GM12878 (cell line): Measurements from ENCODE around the gene COL4A2. TPM values are rescaled to one million over a fixed set of nuclear protein-coding genes. Genes with fewer than 3 reads are reported as not detected.

Source experiments
- polyA plus RNA-seq, 11 experiments: library from polyadenylated mRNA; depleted of rRNA in 4 of 11; unstranded in 6 of 11; stranded (reverse) in 5 of 11; fragments of >200 nt; fragmentation: Nextera tagmentation in 4 of 11; fragmentation: Illumina TruSeq in 1 of 11; extraction: Ambion mirVana in 4 of 11; extraction: Trizol in 1 of 11; gene quantifications; 1 replicate in 1 of 11; 2 replicates in 10 of 11; pipeline versions ENCODE4 v1.2.1 to v1.2.3, GENCODE V29; 2011 to 2016; ENCODE audit warnings: inconsistent platforms in 2 of 11, missing spikeins in 2 of 11, low read depth in 1 of 11
- total RNA-seq, 4 experiments: library from RNA; depleted of rRNA in 3 of 4; stranded (reverse); fragments of >200 nt in 3 of 4; fragmentation: Illumina TruSeq in 1 of 4; extraction: Trizol in 1 of 4; gene quantifications; 2 replicates each; pipeline versions ENCODE4 v1.2.1 to v1.2.3, GENCODE V29; 2013 to 2021
- TF ChIP-seq, protein P1 (sequence below): IDR thresholded peaks from 2 replicates; pipeline ENCODE4 v1.6.1; 2012; ENCODE audit warnings: mild to moderate bottlenecking, low read depth, low read length
- TF ChIP-seq, protein P2 (sequence below): fragments of 450-650 bp; formaldehyde crosslinking; IDR thresholded peaks from 2 replicates; pipeline ENCODE4 v1.4.0; 2020; ENCODE audit warnings: mild to moderate bottlenecking, moderate library complexity

The COL4A2 gene
- total and polyA plus RNA-seq, 10 of the 15 experiments (the other 5 are each of a cell fraction or from before 2014, with no cell fraction given), result 0.16 to 1.6 (median 0.62) TPM; not detected in 3

DNA sequence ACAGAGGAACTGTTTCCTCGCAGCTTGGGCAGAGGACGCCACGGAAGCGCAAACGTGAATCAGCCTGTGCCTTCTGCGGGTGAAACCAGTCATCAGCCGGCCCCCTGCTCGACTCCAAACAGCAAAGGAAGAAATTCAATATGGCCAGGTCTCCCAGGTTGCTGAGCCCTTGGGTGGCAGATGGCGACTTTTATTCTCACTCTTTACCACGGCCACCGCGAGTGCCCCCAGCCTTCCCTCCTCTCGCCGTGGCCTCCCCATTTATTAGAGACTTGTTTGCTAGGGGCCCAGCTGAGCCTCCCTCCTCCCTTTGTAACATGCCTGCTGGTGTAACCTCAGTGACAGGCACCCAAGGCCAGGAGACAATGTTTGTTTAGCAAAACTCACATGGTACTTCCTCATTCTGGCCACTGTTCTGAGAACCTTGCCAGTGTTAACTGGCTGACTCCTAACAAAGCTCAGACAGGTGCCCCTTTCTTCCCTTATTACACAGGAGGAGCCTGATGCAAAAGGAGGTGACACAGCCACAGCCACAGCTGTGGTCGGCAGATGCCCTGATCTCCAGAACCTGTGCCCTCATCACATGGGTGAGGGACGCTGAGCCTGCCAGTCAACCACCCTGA is 248.6 kb downstream of the COL4A2 start (continued):
- TF ChIP-seq, protein P1, sequence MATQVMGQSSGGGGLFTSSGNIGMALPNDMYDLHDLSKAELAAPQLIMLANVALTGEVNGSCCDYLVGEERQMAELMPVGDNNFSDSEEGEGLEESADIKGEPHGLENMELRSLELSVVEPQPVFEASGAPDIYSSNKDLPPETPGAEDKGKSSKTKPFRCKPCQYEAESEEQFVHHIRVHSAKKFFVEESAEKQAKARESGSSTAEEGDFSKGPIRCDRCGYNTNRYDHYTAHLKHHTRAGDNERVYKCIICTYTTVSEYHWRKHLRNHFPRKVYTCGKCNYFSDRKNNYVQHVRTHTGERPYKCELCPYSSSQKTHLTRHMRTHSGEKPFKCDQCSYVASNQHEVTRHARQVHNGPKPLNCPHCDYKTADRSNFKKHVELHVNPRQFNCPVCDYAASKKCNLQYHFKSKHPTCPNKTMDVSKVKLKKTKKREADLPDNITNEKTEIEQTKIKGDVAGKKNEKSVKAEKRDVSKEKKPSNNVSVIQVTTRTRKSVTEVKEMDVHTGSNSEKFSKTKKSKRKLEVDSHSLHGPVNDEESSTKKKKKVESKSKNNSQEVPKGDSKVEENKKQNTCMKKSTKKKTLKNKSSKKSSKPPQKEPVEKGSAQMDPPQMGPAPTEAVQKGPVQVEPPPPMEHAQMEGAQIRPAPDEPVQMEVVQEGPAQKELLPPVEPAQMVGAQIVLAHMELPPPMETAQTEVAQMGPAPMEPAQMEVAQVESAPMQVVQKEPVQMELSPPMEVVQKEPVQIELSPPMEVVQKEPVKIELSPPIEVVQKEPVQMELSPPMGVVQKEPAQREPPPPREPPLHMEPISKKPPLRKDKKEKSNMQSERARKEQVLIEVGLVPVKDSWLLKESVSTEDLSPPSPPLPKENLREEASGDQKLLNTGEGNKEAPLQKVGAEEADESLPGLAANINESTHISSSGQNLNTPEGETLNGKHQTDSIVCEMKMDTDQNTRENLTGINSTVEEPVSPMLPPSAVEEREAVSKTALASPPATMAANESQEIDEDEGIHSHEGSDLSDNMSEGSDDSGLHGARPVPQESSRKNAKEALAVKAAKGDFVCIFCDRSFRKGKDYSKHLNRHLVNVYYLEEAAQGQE, result no peak
- TF ChIP-seq, protein P2, sequence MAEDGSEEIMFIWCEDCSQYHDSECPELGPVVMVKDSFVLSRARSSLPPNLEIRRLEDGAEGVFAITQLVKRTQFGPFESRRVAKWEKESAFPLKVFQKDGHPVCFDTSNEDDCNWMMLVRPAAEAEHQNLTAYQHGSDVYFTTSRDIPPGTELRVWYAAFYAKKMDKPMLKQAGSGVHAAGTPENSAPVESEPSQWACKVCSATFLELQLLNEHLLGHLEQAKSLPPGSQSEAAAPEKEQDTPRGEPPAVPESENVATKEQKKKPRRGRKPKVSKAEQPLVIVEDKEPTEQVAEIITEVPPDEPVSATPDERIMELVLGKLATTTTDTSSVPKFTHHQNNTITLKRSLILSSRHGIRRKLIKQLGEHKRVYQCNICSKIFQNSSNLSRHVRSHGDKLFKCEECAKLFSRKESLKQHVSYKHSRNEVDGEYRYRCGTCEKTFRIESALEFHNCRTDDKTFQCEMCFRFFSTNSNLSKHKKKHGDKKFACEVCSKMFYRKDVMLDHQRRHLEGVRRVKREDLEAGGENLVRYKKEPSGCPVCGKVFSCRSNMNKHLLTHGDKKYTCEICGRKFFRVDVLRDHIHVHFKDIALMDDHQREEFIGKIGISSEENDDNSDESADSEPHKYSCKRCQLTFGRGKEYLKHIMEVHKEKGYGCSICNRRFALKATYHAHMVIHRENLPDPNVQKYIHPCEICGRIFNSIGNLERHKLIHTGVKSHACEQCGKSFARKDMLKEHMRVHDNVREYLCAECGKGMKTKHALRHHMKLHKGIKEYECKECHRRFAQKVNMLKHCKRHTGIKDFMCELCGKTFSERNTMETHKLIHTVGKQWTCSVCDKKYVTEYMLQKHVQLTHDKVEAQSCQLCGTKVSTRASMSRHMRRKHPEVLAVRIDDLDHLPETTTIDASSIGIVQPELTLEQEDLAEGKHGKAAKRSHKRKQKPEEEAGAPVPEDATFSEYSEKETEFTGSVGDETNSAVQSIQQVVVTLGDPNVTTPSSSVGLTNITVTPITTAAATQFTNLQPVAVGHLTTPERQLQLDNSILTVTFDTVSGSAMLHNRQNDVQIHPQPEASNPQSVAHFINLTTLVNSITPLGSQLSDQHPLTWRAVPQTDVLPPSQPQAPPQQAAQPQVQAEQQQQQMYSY, result no peak
- TF ChIP-seq, all 136 proteins: peak for 4
